22Rv1 (cell line): ENCODE results near the gene POU2F3.

ENCODE experiments used
- ZFX ChIP-seq: fragments of 450-650 bp; IDR thresholded peaks from 2 replicates; pipeline ENCODE4 v1.6.1; 2017; ENCODE audit warnings: antibody characterized with exemption, borderline replicate concordance
- TF ChIP-seq, protein P1 (sequence below): fragments of 450-650 bp; IDR thresholded peaks from 2 replicates; pipeline ENCODE4 v1.5.1; 2017; ENCODE audit warnings: mild to moderate bottlenecking

DNA sequence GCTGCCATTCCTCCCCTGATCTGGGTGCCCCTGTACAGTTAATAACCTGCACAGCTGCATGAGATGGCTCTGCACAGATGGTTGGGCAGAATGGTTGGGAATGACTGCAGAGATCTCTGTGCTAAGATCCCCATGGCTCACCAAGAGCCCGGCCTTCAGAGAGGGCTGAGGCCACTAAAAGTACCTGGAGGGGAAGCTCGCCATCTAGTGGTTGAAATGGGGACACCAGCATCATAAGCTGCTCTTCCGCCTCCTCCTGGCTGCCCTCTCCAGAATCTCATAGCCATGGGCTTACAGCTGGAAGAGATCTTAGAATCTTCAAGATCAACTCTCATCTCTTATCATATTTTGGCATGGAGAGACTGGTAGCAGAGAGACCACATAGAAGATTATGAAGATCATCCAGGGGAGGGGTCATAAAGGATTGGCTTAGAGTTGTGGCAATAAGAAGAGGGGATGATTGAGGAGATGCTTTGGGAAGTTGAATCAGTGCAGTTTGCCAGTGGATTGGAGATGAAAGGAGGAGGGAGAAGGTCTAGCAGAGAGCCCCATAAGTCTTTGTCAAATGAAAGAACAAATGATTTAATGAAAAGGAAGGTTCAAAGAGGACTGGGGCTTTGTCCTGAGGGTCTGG is 63.2 kb downstream of the POU2F3 start:
- TF ChIP-seq, protein P1, sequence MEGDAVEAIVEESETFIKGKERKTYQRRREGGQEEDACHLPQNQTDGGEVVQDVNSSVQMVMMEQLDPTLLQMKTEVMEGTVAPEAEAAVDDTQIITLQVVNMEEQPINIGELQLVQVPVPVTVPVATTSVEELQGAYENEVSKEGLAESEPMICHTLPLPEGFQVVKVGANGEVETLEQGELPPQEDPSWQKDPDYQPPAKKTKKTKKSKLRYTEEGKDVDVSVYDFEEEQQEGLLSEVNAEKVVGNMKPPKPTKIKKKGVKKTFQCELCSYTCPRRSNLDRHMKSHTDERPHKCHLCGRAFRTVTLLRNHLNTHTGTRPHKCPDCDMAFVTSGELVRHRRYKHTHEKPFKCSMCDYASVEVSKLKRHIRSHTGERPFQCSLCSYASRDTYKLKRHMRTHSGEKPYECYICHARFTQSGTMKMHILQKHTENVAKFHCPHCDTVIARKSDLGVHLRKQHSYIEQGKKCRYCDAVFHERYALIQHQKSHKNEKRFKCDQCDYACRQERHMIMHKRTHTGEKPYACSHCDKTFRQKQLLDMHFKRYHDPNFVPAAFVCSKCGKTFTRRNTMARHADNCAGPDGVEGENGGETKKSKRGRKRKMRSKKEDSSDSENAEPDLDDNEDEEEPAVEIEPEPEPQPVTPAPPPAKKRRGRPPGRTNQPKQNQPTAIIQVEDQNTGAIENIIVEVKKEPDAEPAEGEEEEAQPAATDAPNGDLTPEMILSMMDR = peak; percentile 97
- no peak for TF ChIP-seq ZFX
